ENCODE measurements around the gene VPS13D. TPM values are rescaled to one million over a fixed set of nuclear protein-coding genes. Genes with fewer than 3 reads are reported as not detected.

VPS13D gene
- total and polyA plus RNA-seq, 2 donors from 2014 or later: 19.4 to 75.8 TPM

DNA sequence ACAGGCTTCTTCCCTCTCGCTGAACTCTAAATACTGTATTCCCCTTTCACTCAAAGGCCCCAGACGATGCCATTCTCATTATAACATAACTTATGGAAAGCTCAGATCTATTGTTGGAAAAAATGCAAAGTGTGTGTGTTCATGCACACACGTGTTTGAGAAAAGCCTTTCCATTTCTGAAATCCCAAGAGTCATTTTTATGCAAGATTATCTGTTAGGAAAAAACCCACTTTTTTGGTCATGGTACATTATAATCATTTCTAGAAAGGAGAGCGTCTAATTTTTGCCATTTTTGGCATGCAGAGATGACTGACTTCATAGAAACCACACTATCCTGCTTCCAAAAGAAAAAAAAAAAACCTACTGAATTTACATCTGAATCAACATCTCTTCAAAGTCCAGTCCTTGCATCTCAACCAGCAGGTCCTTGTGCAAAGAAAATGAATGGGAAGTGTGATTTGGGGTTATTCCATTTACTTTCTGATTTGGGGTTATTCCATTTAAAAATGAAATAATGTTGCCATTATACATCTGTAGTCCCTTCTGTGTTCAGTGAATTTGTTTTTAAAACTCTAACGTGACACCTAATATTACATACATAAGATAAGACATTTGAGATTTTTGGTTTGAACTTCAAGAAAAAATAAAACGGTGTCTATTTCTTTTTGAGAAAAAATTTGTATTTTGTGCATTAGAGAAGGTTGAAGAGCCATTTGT, 237.9 kb downstream of the VPS13D start:
- no peak overlapping the region for H3K27ac ChIP-seq (ENCODE audit: low read depth in 2 of 2, low read length in 2 of 2)
- intact Hi-C loops (cut with DNase I): no loop called here
- peaks cover 0 to 3% (median 2%) of the 10 kb centered on the region in 3 donors for H3K36me3 ChIP-seq (ENCODE audit: control insufficient read depth in 2 of 3, insufficient read depth in 3 of 3, low read length in 3 of 3)
- DNase-seq (no peak), FAIRE-seq (no peak)
- H3K4me3 ChIP-seq (ENCODE audit: low read length in 3 of 3): no peak overlapping the region
- peaks cover 4 to 12% (median 6%) of the 10 kb centered on the region in 3 donors for H3K4me1 ChIP-seq (ENCODE audit: control insufficient read depth in 2 of 3, insufficient read depth in 2 of 3, low read depth in 1 of 3, low read length in 3 of 3)
- H3K27me3 ChIP-seq (ENCODE audit: control insufficient read depth, insufficient read depth, low read length): no peaks in the 10 kb centered on the region
- H3K9me3 ChIP-seq (ENCODE audit: control insufficient read depth in 2 of 3, insufficient read depth in 1 of 3, low read length in 3 of 3): no peaks in the 10 kb centered on the region
- no peak for TF ChIP-seq CTCF (IDR thresholded peaks at IDR 0.05; ENCODE audit: borderline replicate concordance, extremely low read depth, insufficient read depth)
- H3K9ac ChIP-seq (ENCODE audit: low read length in 3 of 3): no peak overlapping the region

- intact Hi-C loops (cut with DNase I): no loop called here
- Histone ChIP-seq H3K27ac (ENCODE audit: low read depth in 2 of 2, low read length in 2 of 2) (no peak overlapping the region), H3K4me1 (ENCODE audit: control insufficient read depth in 2 of 3, insufficient read depth in 2 of 3, low read depth in 1 of 3, low read length in 3 of 3) (peaks cover 2 to 12% (median 4%) of the 10 kb centered on the region in 3 donors)
These were observed 238.5 kb downstream of the VPS13D start for GRCh38 chr1:12468323-12468722.

GRCh38 chr1:12469493-12469892, 239.7 kb downstream of the VPS13D start:
- H3K27ac ChIP-seq (ENCODE audit: low read depth in 2 of 2, low read length in 2 of 2): no peak overlapping the region
- FAIRE-seq (no peak), DNase-seq (peak in 2 of 5 donors; percentile 60 to 74)

More at GRCh38 chr1:12468323-12468722, 238.5 kb downstream of the VPS13D start:
- peaks cover 0 to 3% (median 2%) of the 10 kb centered on the region in 3 donors for H3K36me3 ChIP-seq (ENCODE audit: control insufficient read depth in 2 of 3, insufficient read depth in 3 of 3, low read length in 3 of 3)
- H3K4me3 ChIP-seq (ENCODE audit: low read length in 3 of 3): no peak overlapping the region
- no peak for TF ChIP-seq CTCF (IDR thresholded peaks at IDR 0.05; ENCODE audit: borderline replicate concordance, extremely low read depth, insufficient read depth)
- FAIRE-seq (no peak), DNase-seq (no peak)
- H3K9ac ChIP-seq (ENCODE audit: low read length in 3 of 3): no peak overlapping the region
- no peaks in the 10 kb centered on the region for H3K9me3 ChIP-seq (ENCODE audit: control insufficient read depth in 2 of 3, insufficient read depth in 1 of 3, low read length in 3 of 3)
- H3K27me3 ChIP-seq (ENCODE audit: control insufficient read depth, insufficient read depth, low read length): no peaks in the 10 kb centered on the region

More at GRCh38 chr1:12469493-12469892, 239.7 kb downstream of the VPS13D start:
- intact Hi-C loops (cut with DNase I): no loop called here
- no peaks in the 10 kb centered on the region for H3K27me3 ChIP-seq (ENCODE audit: control insufficient read depth, insufficient read depth, low read length)
- TF ChIP-seq CTCF (IDR thresholded peaks at IDR 0.05; ENCODE audit: borderline replicate concordance, extremely low read depth, insufficient read depth): no peak
- no peaks in the 10 kb centered on the region for H3K9me3 ChIP-seq (ENCODE audit: control insufficient read depth in 2 of 3, insufficient read depth in 1 of 3, low read length in 3 of 3)
- H3K9ac ChIP-seq (ENCODE audit: low read length in 3 of 3): no peak overlapping the region
- H3K36me3 ChIP-seq (ENCODE audit: control insufficient read depth in 2 of 3, insufficient read depth in 3 of 3, low read length in 3 of 3): peaks cover 0 to 3% (median 2%) of the 10 kb centered on the region in 3 donors
- no peak overlapping the region for H3K4me3 ChIP-seq (ENCODE audit: low read length in 3 of 3)
- H3K4me1 ChIP-seq (ENCODE audit: control insufficient read depth in 2 of 3, insufficient read depth in 2 of 3, low read depth in 1 of 3, low read length in 3 of 3): peaks cover under 1 to 12% (median 6%) of the 10 kb centered on the region in 3 donors

Data from kidney (tissue), 14 donors.